Upper lobe of right lung (tissue), 1 donor: Measurements from ENCODE around the gene CD300LG. TPM values are rescaled to one million over a fixed set of nuclear protein-coding genes. Genes with fewer than 3 reads are reported as not detected.

ENCODE experiments used
- ATAC-seq: fragments of 200-7000 bp; cut with Tn5 transposase; one replicate; pipeline ENCODE4 v1.9.1; 2020; ENCODE audit warnings: mild to moderate bottlenecking, moderate library complexity
- DNase-seq: peaks from one replicate; pipeline ENCODE4 v3.0.0-alpha.2; 2020
- H3K27ac ChIP-seq: fragments of 200-600 bp; one replicate; pipeline ENCODE4 v1.8.0; 2022
- H3K27me3 ChIP-seq: fragments of 200-600 bp; one replicate; pipeline ENCODE4 v1.8.0; 2022; ENCODE audit warnings: mild to moderate bottlenecking
- H3K36me3 ChIP-seq: fragments of 200-600 bp; one replicate; pipeline ENCODE4 v1.8.0; 2022
- H3K4me1 ChIP-seq: fragments of 200-600 bp; one replicate; pipeline ENCODE4 v1.8.0; 2022
- H3K4me3 ChIP-seq: fragments of 200-600 bp; one replicate; pipeline ENCODE4 v1.8.0; 2022; ENCODE audit warnings: mild to moderate bottlenecking
- H3K9me3 ChIP-seq: fragments of 200-600 bp; one replicate; pipeline ENCODE4 v1.8.0; 2022
- CTCF ChIP-seq: fragments of 200-600 bp; IDR thresholded peaks from one replicate; pipeline ENCODE4 v1.8.0; 2022; ENCODE audit warnings: antibody characterized with exemption
- intact Hi-C: fragments of 100-400 bp; cut with DNase I; formaldehyde crosslinking; loops from one replicate; pipeline ENCODE4 v1.11.0; 2022
- total RNA-seq: library from RNA; stranded (reverse); fragmentation: NEBNext Ultra II Directional; extraction: Animal tissue kit (Norgen Biotek cat#: 25700); gene quantifications from one replicate; pipeline ENCODE4 v1.2.1, GENCODE V29; 2021
- donor health status: DM: no; HTN: yes; CAD: no; lungs with severe emphysema.

CD300LG gene
- total RNA-seq, 1 donor from 2014 or later = 0.81 TPM

GRCh38 chr17:43805117-43805516, 41.9 kb upstream of the CD300LG start:
- no peaks in the 10 kb centered on the region for H3K4me1 ChIP-seq
- no peak for ATAC-seq
- H3K4me3 ChIP-seq = no peak overlapping the region
- TF ChIP-seq CTCF = no peak
- H3K9me3 ChIP-seq = no peaks in the 10 kb centered on the region
- no peak for DNase-seq
- H3K27ac ChIP-seq = no peak overlapping the region
- peaks cover 15% of the 10 kb centered on the region for H3K36me3 ChIP-seq
- intact Hi-C loops = no loop called here
- no peaks in the 10 kb centered on the region for H3K27me3 ChIP-seq

GRCh38 chr17:43808076-43808475, 38.9 kb upstream of the CD300LG start:
- H3K4me3 ChIP-seq = no peak overlapping the region
- H3K27ac ChIP-seq = no peak overlapping the region
- DNase-seq (no peak), ATAC-seq (no peak)
- TF ChIP-seq CTCF = no peak
- H3K36me3 ChIP-seq = peaks cover 12% of the 10 kb centered on the region
- H3K9me3 ChIP-seq = no peaks in the 10 kb centered on the region
- no peaks in the 10 kb centered on the region for H3K27me3 ChIP-seq
- intact Hi-C loops = no loop called here
- H3K4me1 ChIP-seq = no peaks in the 10 kb centered on the region

GRCh38 chr17:43809121-43809520, 37.9 kb upstream of the CD300LG start:
- Histone ChIP-seq H3K9me3 (no peaks in the 10 kb centered on the region), H3K27me3 (no peaks in the 10 kb centered on the region), H3K27ac (no peak overlapping the region), H3K36me3 (peaks cover 12% of the 10 kb centered on the region), H3K4me1 (no peaks in the 10 kb centered on the region), H3K4me3 (no peak overlapping the region)
- TF ChIP-seq CTCF = no peak
- DNase-seq (no peak), ATAC-seq (no peak)
- intact Hi-C loops = no loop called here

GRCh38 chr17:43810226-43810715, 36.7 kb upstream of the CD300LG start:
- TF ChIP-seq CTCF = no peak
- DNase-seq = no peak
- no peaks in the 10 kb centered on the region for H3K9me3 ChIP-seq
- no peak overlapping the region for H3K27ac ChIP-seq
- no peak overlapping the region for H3K4me3 ChIP-seq
- H3K4me1 ChIP-seq = no peaks in the 10 kb centered on the region
- intact Hi-C loops = no loop called here
- no peak for ATAC-seq
- peaks cover 12% of the 10 kb centered on the region for H3K36me3 ChIP-seq
- H3K27me3 ChIP-seq = no peaks in the 10 kb centered on the region

GRCh38 chr17:43810823-43811222, 36.2 kb upstream of the CD300LG start:
- H3K4me1 ChIP-seq = no peaks in the 10 kb centered on the region
- intact Hi-C loops = no loop called here
- H3K27ac ChIP-seq = no peak overlapping the region
- ATAC-seq (no peak), DNase-seq (no peak)
- H3K27me3 ChIP-seq = no peaks in the 10 kb centered on the region
- H3K9me3 ChIP-seq = no peaks in the 10 kb centered on the region
- no peak overlapping the region for H3K4me3 ChIP-seq
- peaks cover 12% of the 10 kb centered on the region for H3K36me3 ChIP-seq
- no peak for TF ChIP-seq CTCF
